Measurements from ENCODE around the gene ATAD2B.
A peak's percentile ranks its signal among the peaks of the same experiment; 100 is the strongest.
"Not testable (repeated sequence)": the region's sequence is repeated elsewhere in the genome, so short reads cannot be mapped to it uniquely, and the experiment has no call there.

ATAD2B gene

GRCh38 chr2:23782646-23783045 lies 144.3 kb downstream of the ATAD2B start:
- DNase-seq = no peak

- DNase-seq = no peak
These were observed 144.8 kb downstream of the ATAD2B start for GRCh38 chr2:23782126-23782525.

- DNase-seq = not testable (repeated sequence)
These were observed 146.5 kb downstream of the ATAD2B start for GRCh38 chr2:23780465-23780864.

GRCh38 chr2:23777826-23778225 lies 149.1 kb downstream of the ATAD2B start:
- no peak for DNase-seq

GRCh38 chr2:23776021-23776420 lies 150.9 kb downstream of the ATAD2B start:
- DNase-seq = no peak

- no peak for DNase-seq
These were observed 154.2 kb downstream of the ATAD2B start for GRCh38 chr2:23772684-23773083.

- DNase-seq = no peak
These were observed 154.9 kb downstream of the ATAD2B start for GRCh38 chr2:23772056-23772455.

- no peak for DNase-seq
These were observed 157.6 kb downstream of the ATAD2B start for GRCh38 chr2:23769364-23769763.

- DNase-seq = no peak
These were observed 158.9 kb downstream of the ATAD2B start for GRCh38 chr2:23767876-23768621.

- no peak for DNase-seq
These were observed 164.8 kb downstream of the ATAD2B start for GRCh38 chr2:23762141-23762540.

GRCh38 chr2:23761638-23762037 lies 165.3 kb downstream of the ATAD2B start:
- DNase-seq = no peak

GRCh38 chr2:23760736-23761135 lies 166.2 kb downstream of the ATAD2B start:
- no peak for DNase-seq

GRCh38 chr2:23757686-23758433 lies 169.1 kb downstream of the ATAD2B start:
- no peak for DNase-seq

- peak; percentile 42 for DNase-seq
These were observed 170.2 kb downstream of the ATAD2B start for GRCh38 chr2:23756593-23757292.

- DNase-seq = no peak
These were observed 172.0 kb downstream of the ATAD2B start for GRCh38 chr2:23754970-23755369.

GRCh38 chr2:23753291-23754010 lies 173.5 kb downstream of the ATAD2B start:
- no peak for DNase-seq

GRCh38 chr2:23751747-23752265 lies 175.1 kb downstream of the ATAD2B start:
- no peak for DNase-seq

- no peak for DNase-seq
These were observed 180.6 kb downstream of the ATAD2B start for GRCh38 chr2:23746141-23746863.

- no peak for DNase-seq
These were observed 181.2 kb downstream of the ATAD2B start for GRCh38 chr2:23745726-23746105.

- DNase-seq = no peak
These were observed 181.7 kb downstream of the ATAD2B start for GRCh38 chr2:23745068-23745725.

GRCh38 chr2:23736783-23737182 lies 190.1 kb downstream of the ATAD2B start:
- DNase-seq = not testable (repeated sequence)

- no peak for DNase-seq
These were observed 192.5 kb downstream of the ATAD2B start for GRCh38 chr2:23734416-23734815.

Data from DMS153 (cell line).